Measurements from ENCODE around the gene ANKLE1.

ANKLE1 gene

GRCh38 chr19:17237747-17238706, 43.7 kb upstream of the ANKLE1 start:
- no peaks in the 10 kb centered on the region for H3K27me3 ChIP-seq
- peak overlapping the region in 1 of 11 experiments; percentile 24; a peak in 2 of 22 replicates for H3K4me2 ChIP-seq
- H3K4me3 ChIP-seq, result no peak overlapping the region
- peaks cover 37 to 64% (median 44%) of the 10 kb centered on the region in 10 experiments for H3K4me1 ChIP-seq
- H4K20me1 ChIP-seq, result peaks cover 29 to 60% (median 42%) of the 10 kb centered on the region in 11 experiments; a peak in 21 of 22 replicates
- H3K36me3 ChIP-seq, result peaks cover 10 to 52% (median 42%) of the 10 kb centered on the region in 11 experiments
- H3K27ac ChIP-seq, result no peak overlapping the region
- no peak overlapping the region for H3K9ac ChIP-seq
- TF ChIP-seq Cebpa-rat (IDR thresholded peaks at IDR 0.05), result no peak
- H3K9me3 ChIP-seq (replicated peaks in 1 of 11), result no peaks in the 10 kb centered on the region

GRCh38 chr19:17240062-17240752, 41.5 kb upstream of the ANKLE1 start:
- no peak overlapping the region for H3K4me3 ChIP-seq
- H3K4me2 ChIP-seq, result 0 out of 22 replicates have a peak overlapping the region, but pooled peaks of 1 of the 11 experiments have one; percentile 6
- H3K27ac ChIP-seq, result 0 out of 22 replicates have a peak overlapping the region, but pooled peaks of 1 of the 11 experiments have one; percentile 18
- H4K20me1 ChIP-seq, result peaks cover 23 to 63% (median 41%) of the 10 kb centered on the region in 11 experiments; a peak in 21 of 22 replicates
- no peak overlapping the region for H3K9ac ChIP-seq
- H3K36me3 ChIP-seq, result peaks cover 10 to 39% (median 29%) of the 10 kb centered on the region in 11 experiments; a peak in 21 of 22 replicates
- no peaks in the 10 kb centered on the region for H3K9me3 ChIP-seq (replicated peaks in 1 of 11)
- H3K4me1 ChIP-seq, result peaks cover 31 to 54% (median 48%) of the 10 kb centered on the region in 10 experiments
- H3K27me3 ChIP-seq, result no peaks in the 10 kb centered on the region
- TF ChIP-seq Cebpa-rat (IDR thresholded peaks at IDR 0.05), result no peak

GRCh38 chr19:17240826-17241399, 40.8 kb upstream of the ANKLE1 start:
- Histone ChIP-seq H3K36me3 (peaks cover 10 to 39% (median 29%) of the 10 kb centered on the region in 11 experiments; a peak in 21 of 22 replicates), H4K20me1 (peaks cover 22 to 63% (median 41%) of the 10 kb centered on the region in 11 experiments; a peak in 21 of 22 replicates), H3K4me3 (no peak overlapping the region), H3K27ac (0 out of 22 replicates have a peak overlapping the region, but pooled peaks of 1 of the 11 experiments have one; percentile 11), H3K4me2 (peak overlapping the region in 7 of 11 experiments; percentile 15 to 100 (median 96); a peak in 7 of 22 replicates), H3K4me1 (peaks cover 29 to 51% (median 45%) of the 10 kb centered on the region in 10 experiments), H3K9ac (no peak overlapping the region), H3K9me3 (replicated peaks in 1 of 11) (no peaks in the 10 kb centered on the region), H3K27me3 (no peaks in the 10 kb centered on the region)
- TF ChIP-seq Cebpa-rat (IDR thresholded peaks at IDR 0.05), result no peak

GRCh38 chr19:17242431-17243208, 39.1 kb upstream of the ANKLE1 start:
- no peaks in the 10 kb centered on the region for H3K27me3 ChIP-seq
- no peaks in the 10 kb centered on the region for H3K9me3 ChIP-seq (replicated peaks in 1 of 11)
- peak overlapping the region in 9 of 11 experiments; percentile 24 to 57 (median 42); a peak in 15 of 22 replicates for H3K27ac ChIP-seq
- peak overlapping the region; percentile 93 to 100 (median 99) for H3K4me2 ChIP-seq
- H3K9ac ChIP-seq, result peak overlapping the region; percentile 11 to 91 (median 87); a peak in 19 of 22 replicates
- peak overlapping the region in 8 of 10 experiments; percentile 3 to 98 (median 82); a peak in 11 of 20 replicates for H3K4me3 ChIP-seq
- no peak for TF ChIP-seq Cebpa-rat (IDR thresholded peaks at IDR 0.05)
- H4K20me1 ChIP-seq, result peaks cover 22 to 63% (median 41%) of the 10 kb centered on the region in 11 experiments; a peak in 21 of 22 replicates
- peaks cover 8 to 37% (median 29%) of the 10 kb centered on the region in 11 experiments; a peak in 21 of 22 replicates for H3K36me3 ChIP-seq
- H3K4me1 ChIP-seq, result peaks cover 35 to 54% (median 49%) of the 10 kb centered on the region in 10 experiments

GRCh38 chr19:17243211-17243829, 38.4 kb upstream of the ANKLE1 start:
- Histone ChIP-seq H3K27me3 (no peaks in the 10 kb centered on the region), H3K9me3 (replicated peaks in 1 of 11) (no peaks in the 10 kb centered on the region), H3K4me2 (peak overlapping the region; percentile 93 to 100 (median 99)), H4K20me1 (peaks cover 22 to 58% (median 41%) of the 10 kb centered on the region in 11 experiments; a peak in 21 of 22 replicates), H3K36me3 (peaks cover 1 to 30% (median 22%) of the 10 kb centered on the region in 11 experiments; a peak in 20 of 22 replicates), H3K9ac (peak overlapping the region; percentile 83 to 91 (median 87); a peak in 21 of 22 replicates), H3K27ac (peak overlapping the region in 7 of 11 experiments; percentile 75 to 92 (median 84); a peak in 11 of 22 replicates), H3K4me3 (peak overlapping the region; percentile 79 to 98 (median 90)), H3K4me1 (peaks cover 37 to 61% (median 52%) of the 10 kb centered on the region in 10 experiments)
- TF ChIP-seq Cebpa-rat (IDR thresholded peaks at IDR 0.05), result no peak

- no peak for TF ChIP-seq Cebpa-rat (IDR thresholded peaks at IDR 0.05)
- peak overlapping the region; percentile 53 to 92 (median 80); a peak in 18 of 22 replicates for H3K27ac ChIP-seq
These were observed 37.7 kb upstream of the ANKLE1 start for GRCh38 chr19:17243830-17244617.

More at GRCh38 chr19:17243830-17244617, 37.7 kb upstream of the ANKLE1 start:
- peak overlapping the region; percentile 93 to 100 (median 99) for H3K4me2 ChIP-seq
- H4K20me1 ChIP-seq, result peaks cover 22 to 55% (median 41%) of the 10 kb centered on the region in 11 experiments; a peak in 21 of 22 replicates
- peak overlapping the region; percentile 83 to 91 (median 87) for H3K9ac ChIP-seq
- peaks cover 0 to 23% (median 16%) of the 10 kb centered on the region in 11 experiments; a peak in 10 of 22 replicates for H3K36me3 ChIP-seq
- peak overlapping the region; percentile 79 to 98 (median 90) for H3K4me3 ChIP-seq
- H3K27me3 ChIP-seq, result no peaks in the 10 kb centered on the region
- peaks cover 37 to 64% (median 53%) of the 10 kb centered on the region in 10 experiments for H3K4me1 ChIP-seq
- no peaks in the 10 kb centered on the region for H3K9me3 ChIP-seq (replicated peaks in 1 of 11)

Data from BLaER1 treated with 17β-estradiol and CSF1 and Interleukin-3, amounts not matched to agents 10 nM and 100 nM (cell line).